HepG2 (cell line): ENCODE measurements around the gene NEAT1. TPM values are rescaled to one million over a fixed set of nuclear protein-coding genes. Genes with fewer than 3 reads are reported as not detected.

Experiments
- FOXO1 ChIP-seq: sonication (generic); formaldehyde crosslinking; IDR thresholded peaks from 2 replicates; pipeline ENCODE4 v1.4.0; 2020; ENCODE audit warnings: missing genetic modification reagents
- FOXP1 ChIP-seq, 2 experiments: fragments of 450-650 bp in 1 of 2; IDR thresholded peaks; 2 replicates each; pipeline ENCODE4 v1.6.1; 2017 to 2018; ENCODE audit warnings: antibody characterized with exemption in 1 of 2
- FOXP4 ChIP-seq: sonication (generic); formaldehyde crosslinking; IDR thresholded peaks from 2 replicates; pipeline ENCODE4 v1.4.0; 2020; ENCODE audit warnings: missing genetic modification reagents
- GPN1 ChIP-seq: sonication (generic); formaldehyde crosslinking; IDR thresholded peaks from 2 replicates; pipeline ENCODE4 v1.5.1; 2020; ENCODE audit warnings: missing genetic modification reagents, borderline replicate concordance
- JDP2 ChIP-seq: sonication (generic); formaldehyde crosslinking; IDR thresholded peaks from 2 replicates; pipeline ENCODE4 v1.8.1; 2022; ENCODE audit warnings: missing genetic modification reagents, borderline replicate concordance
- KAT7 ChIP-seq: IDR thresholded peaks from 2 replicates; pipeline ENCODE4 v1.6.1; 2018; ENCODE audit warnings: borderline replicate concordance, missing compliant biosample characterization
- NFYB ChIP-seq: sonication (generic); formaldehyde crosslinking; IDR thresholded peaks from 2 replicates; pipeline ENCODE4 v1.4.0; 2020; ENCODE audit warnings: missing genetic modification reagents
- NONO ChIP-seq, 2 experiments: fragments of 450-650 bp in 1 of 2; sonication (generic) in 1 of 2; formaldehyde crosslinking in 1 of 2; IDR thresholded peaks in 1 of 2; conservative IDR thresholded peaks in 1 of 2; 2 replicates each; pipeline versions ENCODE4 v1.6.1 to v1.8.0; 2017 to 2022; ENCODE audit warnings: mild to moderate bottlenecking in 1 of 2, missing genetic modification reagents in 1 of 2, moderate library complexity in 1 of 2
- PHF20 ChIP-seq: sonication (generic); formaldehyde crosslinking; IDR thresholded peaks from 2 replicates; pipeline ENCODE4 v1.5.0; 2020; ENCODE audit warnings: mild to moderate bottlenecking, missing genetic modification reagents
- PRMT3 ChIP-seq: sonication (generic); formaldehyde crosslinking; IDR thresholded peaks from 2 replicates; pipeline ENCODE4 v1.8.1; 2022; ENCODE audit warnings: low read depth, mild to moderate bottlenecking, moderate library complexity, missing genetic modification reagents, borderline replicate concordance
- SKI ChIP-seq: fragments of 450-650 bp; IDR thresholded peaks from one replicate; pipeline ENCODE4 v1.6.1; 2018; ENCODE audit warnings: mild to moderate bottlenecking; ENCODE audit not compliant: partially characterized antibody
- STAT6 ChIP-seq: sonication (generic); formaldehyde crosslinking; IDR thresholded peaks from 2 replicates; pipeline ENCODE4 v1.4.0; 2020; ENCODE audit warnings: missing genetic modification reagents, mild to moderate bottlenecking, borderline replicate concordance
- ZFP37 ChIP-seq: sonication (generic); formaldehyde crosslinking; IDR thresholded peaks from 2 replicates; pipeline ENCODE4 v1.4.0; 2020; ENCODE audit warnings: missing genetic modification reagents, borderline replicate concordance
- ZIK1 ChIP-seq: sonication (generic); formaldehyde crosslinking; IDR thresholded peaks from 2 replicates; pipeline ENCODE4 v1.5.0; 2020; ENCODE audit warnings: mild to moderate bottlenecking, low read depth, missing genetic modification reagents, borderline replicate concordance
- ZNF225 ChIP-seq: sonication (generic); formaldehyde crosslinking; IDR thresholded peaks from 2 replicates; pipeline ENCODE4 v1.4.0; 2020; ENCODE audit warnings: mild to moderate bottlenecking, missing genetic modification reagents
- ZNF326 ChIP-seq: sonication (generic); formaldehyde crosslinking; IDR thresholded peaks from 2 replicates; pipeline ENCODE4 v1.4.0; 2020; ENCODE audit warnings: missing genetic modification reagents, borderline replicate concordance
- ZNF563 ChIP-seq: sonication (generic); formaldehyde crosslinking; IDR thresholded peaks from 2 replicates; pipeline ENCODE4 v1.8.0; 2022; ENCODE audit warnings: mild to moderate bottlenecking, moderate library complexity, missing genetic modification reagents
- ZNF605 ChIP-seq: sonication (generic); formaldehyde crosslinking; IDR thresholded peaks from 2 replicates; pipeline ENCODE4 v1.8.0; 2022; ENCODE audit warnings: mild to moderate bottlenecking, missing genetic modification reagents
- ZNF616 ChIP-seq: sonication (generic); formaldehyde crosslinking; IDR thresholded peaks from 2 replicates; pipeline ENCODE4 v1.5.0; 2020; ENCODE audit warnings: low read depth, mild to moderate bottlenecking, missing genetic modification reagents
- ZNF619 ChIP-seq: sonication (generic); formaldehyde crosslinking; IDR thresholded peaks from 2 replicates; pipeline ENCODE4 v1.4.0; 2020; ENCODE audit warnings: mild to moderate bottlenecking, missing genetic modification reagents
- ZNF720 ChIP-seq: sonication (generic); formaldehyde crosslinking; IDR thresholded peaks from 2 replicates; pipeline ENCODE4 v1.4.0; 2020; ENCODE audit warnings: missing genetic modification reagents
- ZNF772 ChIP-seq: sonication (generic); formaldehyde crosslinking; IDR thresholded peaks from 2 replicates; pipeline ENCODE4 v1.5.0; 2020; ENCODE audit warnings: mild to moderate bottlenecking, missing genetic modification reagents
- polyA plus RNA-seq, 8 experiments: library from polyadenylated mRNA; depleted of rRNA in 3 of 8; stranded (reverse) in 7 of 8; unstranded in 1 of 8; fragments of >200 nt; fragmentation: Illumina TruSeq in 4 of 8; extraction: Trizol in 4 of 8; gene quantifications; 2 replicates each; pipeline versions ENCODE4 v1.2.1 to v1.2.3, GENCODE V29; 2011 to 2016; ENCODE audit warnings: low read depth in 4 of 8, missing spikeins in 1 of 8, mixed read lengths in 1 of 8; ENCODE audit not compliant: insufficient read depth in 1 of 8
- total RNA-seq, 5 experiments: library from RNA; depleted of rRNA; stranded (reverse); fragments of >200 nt; fragmentation: Illumina TruSeq; extraction: Trizol; gene quantifications; 2 replicates each; pipeline ENCODE4 v1.2.3, GENCODE V29; 2016; ENCODE audit warnings: low read depth in 1 of 5
- TF ChIP-seq, protein P1 (sequence below): sonication (generic); formaldehyde crosslinking; IDR thresholded peaks from 2 replicates; pipeline ENCODE4; 2020; ENCODE audit warnings: missing genetic modification reagents, mild to moderate bottlenecking, borderline replicate concordance

Gene NEAT1
- total and polyA plus RNA-seq, 2 of the 13 experiments (the other 11 are each of a cell fraction or from before 2014, with no cell fraction given) = 20.5 to 41.2 TPM

- TF ChIP-seq STAT6 (CRISPR knock-in tag) (no peak), ZNF326 (CRISPR knock-in tag) (no peak), ZNF720 (no peak), FOXP4 (CRISPR knock-in tag) (no peak), GPN1 (no peak), FOXP1 (IDR thresholded peaks at IDR 0.05) (no peak), FOXP1 (CRISPR knock-in tag; IDR thresholded peaks at IDR 0.05) (no peak), ZNF225 (CRISPR knock-in tag) (no peak), ZIK1 (no peak), PRMT3 (CRISPR knock-in tag) (no peak), SKI (no peak), ZFP37 (CRISPR knock-in tag) (no peak), ZNF605 (CRISPR knock-in tag) (peak; percentile 30; the same call in 1 of the 2 replicates), PHF20 (CRISPR knock-in tag) (no peak), ZNF563 (CRISPR knock-in tag) (peak; percentile 47; the same call in 1 of the 2 replicates), ZNF772 (CRISPR knock-in tag) (0 out of 2 replicates have a peak, but pooled peaks have one; percentile 7), JDP2 (no peak), ZNF619 (CRISPR knock-in tag) (no peak), KAT7 (CRISPR knock-in tag) (no peak), NFYB (no peak), FOXO1 (CRISPR knock-in tag) (no peak), ZNF616 (CRISPR knock-in tag) (no peak), NONO (IDR thresholded peaks at IDR 0.05) (no peak), NONO (CRISPR knock-in tag; conservative IDR thresholded peaks at IDR 0.05) (no peak; the same call in 1 of the 2 replicates)
- TF ChIP-seq, protein P1, sequence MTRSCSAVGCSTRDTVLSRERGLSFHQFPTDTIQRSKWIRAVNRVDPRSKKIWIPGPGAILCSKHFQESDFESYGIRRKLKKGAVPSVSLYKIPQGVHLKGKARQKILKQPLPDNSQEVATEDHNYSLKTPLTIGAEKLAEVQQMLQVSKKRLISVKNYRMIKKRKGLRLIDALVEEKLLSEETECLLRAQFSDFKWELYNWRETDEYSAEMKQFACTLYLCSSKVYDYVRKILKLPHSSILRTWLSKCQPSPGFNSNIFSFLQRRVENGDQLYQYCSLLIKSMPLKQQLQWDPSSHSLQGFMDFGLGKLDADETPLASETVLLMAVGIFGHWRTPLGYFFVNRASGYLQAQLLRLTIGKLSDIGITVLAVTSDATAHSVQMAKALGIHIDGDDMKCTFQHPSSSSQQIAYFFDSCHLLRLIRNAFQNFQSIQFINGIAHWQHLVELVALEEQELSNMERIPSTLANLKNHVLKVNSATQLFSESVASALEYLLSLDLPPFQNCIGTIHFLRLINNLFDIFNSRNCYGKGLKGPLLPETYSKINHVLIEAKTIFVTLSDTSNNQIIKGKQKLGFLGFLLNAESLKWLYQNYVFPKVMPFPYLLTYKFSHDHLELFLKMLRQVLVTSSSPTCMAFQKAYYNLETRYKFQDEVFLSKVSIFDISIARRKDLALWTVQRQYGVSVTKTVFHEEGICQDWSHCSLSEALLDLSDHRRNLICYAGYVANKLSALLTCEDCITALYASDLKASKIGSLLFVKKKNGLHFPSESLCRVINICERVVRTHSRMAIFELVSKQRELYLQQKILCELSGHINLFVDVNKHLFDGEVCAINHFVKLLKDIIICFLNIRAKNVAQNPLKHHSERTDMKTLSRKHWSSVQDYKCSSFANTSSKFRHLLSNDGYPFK (CRISPR knock-in tag) = no peak
Observed at GRCh38 chr11:65454696-65455456, 32.3 kb downstream of the NEAT1 start (continued).
